Lower leg skin (tissue), 3 donors: Measurements from ENCODE around the gene COX7A1.

ENCODE experiments used
- POLR2A ChIP-seq, 2 donors: fragments of 450-650 bp; IDR thresholded peaks; one replicate each; pipeline ENCODE4 v1.6.1; 2016 to 2017; ENCODE audit warnings: antibody characterized with exemption in 2 of 2, mild to moderate bottlenecking in 1 of 2, moderate library complexity in 1 of 2
- TF ChIP-seq, protein P1 (sequence below), 3 donors: fragments of 450-650 bp; IDR thresholded peaks; one replicate each; pipeline ENCODE4 v1.5.1; 2016; ENCODE audit warnings: antibody characterized with exemption in 3 of 3, mild to moderate bottlenecking in 3 of 3, moderate library complexity in 2 of 3

DNA sequence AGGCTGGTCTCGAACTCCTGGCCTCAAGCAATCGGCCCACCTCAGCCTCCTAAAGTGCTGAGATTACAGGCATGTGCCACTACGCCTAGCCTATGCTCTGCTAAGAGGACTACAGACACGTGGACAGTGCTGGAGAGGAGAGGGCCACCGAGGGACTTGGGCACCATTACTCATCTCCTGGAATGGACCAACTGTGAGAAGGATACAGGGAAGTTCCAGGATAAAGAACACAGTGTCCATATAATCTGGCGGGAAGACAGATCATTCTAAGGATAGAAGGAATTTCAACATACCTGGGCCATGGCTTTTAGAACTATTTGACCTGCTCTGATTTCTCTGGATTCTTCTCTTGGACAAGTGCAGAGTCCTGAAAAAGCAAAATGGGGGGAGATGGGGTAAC, 49.4 kb upstream of the COX7A1 start:
- TF ChIP-seq, protein P1, sequence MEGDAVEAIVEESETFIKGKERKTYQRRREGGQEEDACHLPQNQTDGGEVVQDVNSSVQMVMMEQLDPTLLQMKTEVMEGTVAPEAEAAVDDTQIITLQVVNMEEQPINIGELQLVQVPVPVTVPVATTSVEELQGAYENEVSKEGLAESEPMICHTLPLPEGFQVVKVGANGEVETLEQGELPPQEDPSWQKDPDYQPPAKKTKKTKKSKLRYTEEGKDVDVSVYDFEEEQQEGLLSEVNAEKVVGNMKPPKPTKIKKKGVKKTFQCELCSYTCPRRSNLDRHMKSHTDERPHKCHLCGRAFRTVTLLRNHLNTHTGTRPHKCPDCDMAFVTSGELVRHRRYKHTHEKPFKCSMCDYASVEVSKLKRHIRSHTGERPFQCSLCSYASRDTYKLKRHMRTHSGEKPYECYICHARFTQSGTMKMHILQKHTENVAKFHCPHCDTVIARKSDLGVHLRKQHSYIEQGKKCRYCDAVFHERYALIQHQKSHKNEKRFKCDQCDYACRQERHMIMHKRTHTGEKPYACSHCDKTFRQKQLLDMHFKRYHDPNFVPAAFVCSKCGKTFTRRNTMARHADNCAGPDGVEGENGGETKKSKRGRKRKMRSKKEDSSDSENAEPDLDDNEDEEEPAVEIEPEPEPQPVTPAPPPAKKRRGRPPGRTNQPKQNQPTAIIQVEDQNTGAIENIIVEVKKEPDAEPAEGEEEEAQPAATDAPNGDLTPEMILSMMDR (IDR thresholded peaks at IDR 0.05): no peak
- TF ChIP-seq POLR2A (IDR thresholded peaks at IDR 0.05): no peak
